NB4 (cell line): ENCODE data around the gene DNM1.

Experiments
- CTCF ChIP-seq: IDR thresholded peaks from one replicate; pipeline ENCODE4 v1.5.1; 2012; ENCODE audit warnings: low read depth, low read length
- POLR2A ChIP-seq: IDR thresholded peaks from 2 replicates; pipeline ENCODE4 v1.6.1; 2011; ENCODE audit warnings: mild to moderate bottlenecking; ENCODE audit not compliant: insufficient read length; ENCODE audit errors: extremely low read depth
- TF ChIP-seq, protein P1 (sequence below): IDR thresholded peaks from 2 replicates; pipeline ENCODE4 v1.6.1; 2011; ENCODE audit warnings: low read depth, low read length

- TF ChIP-seq, protein P1, sequence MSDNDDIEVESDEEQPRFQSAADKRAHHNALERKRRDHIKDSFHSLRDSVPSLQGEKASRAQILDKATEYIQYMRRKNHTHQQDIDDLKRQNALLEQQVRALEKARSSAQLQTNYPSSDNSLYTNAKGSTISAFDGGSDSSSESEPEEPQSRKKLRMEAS: no peak
- TF ChIP-seq CTCF (no peak), POLR2A (no peak)
Observed at GRCh38 chr9:128218518-128219389, 15.6 kb downstream of the DNM1 start.
